Ovary (tissue), 9 donors: ENCODE data around the gene HVCN1. TPM values are rescaled to one million over a fixed set of nuclear protein-coding genes. Genes with fewer than 3 reads are reported as not detected.

Experiments used
- DNase-seq, 5 donors: peaks; one replicate each; pipeline ENCODE4 v3.0.0-alpha.2; 2019 to 2020
- H3K27ac ChIP-seq, 2 donors: fragments of 200-600 bp; one replicate each; pipeline versions ENCODE4 v1.5.1 to v1.8.0; 2019 to 2022
- H3K27me3 ChIP-seq: fragments of 200-600 bp; one replicate; pipeline ENCODE4 v1.8.0; 2022
- H3K36me3 ChIP-seq: fragments of 200-600 bp; sonication (generic); one replicate; pipeline ENCODE4 v1.5.1; 2019
- H3K4me1 ChIP-seq: one replicate; pipeline ENCODE4 v1.8.1; 2013; ENCODE audit warnings: mild to moderate bottlenecking, moderate library complexity; ENCODE audit not compliant: insufficient read depth
- H3K4me3 ChIP-seq: fragments of 200-600 bp; sonication (generic); one replicate; pipeline ENCODE4 v1.5.1; 2017
- H3K9me3 ChIP-seq, 2 donors: fragments of 200-600 bp in 1 of 2; sonication (generic) in 1 of 2; one replicate each; pipeline versions ENCODE4 v1.5.1 to v1.8.1; 2013 to 2019; ENCODE audit warnings: mild to moderate bottlenecking in 1 of 2, moderate library complexity in 1 of 2
- CTCF ChIP-seq, 3 donors: fragments of 450-650 bp in 2 of 3; fragments of 200-600 bp in 1 of 3; IDR thresholded peaks; one replicate each; pipeline versions ENCODE4 v1.5.1 to v1.8.0; 2016 to 2022; ENCODE audit warnings: antibody characterized with exemption in 3 of 3, mild to moderate bottlenecking in 1 of 3
- EP300 ChIP-seq: sonication (generic); formaldehyde crosslinking; IDR thresholded peaks from one replicate; pipeline ENCODE4 v1.6.1; 2017; ENCODE audit warnings: antibody characterized with exemption
- POLR2A ChIP-seq: fragments of 450-650 bp; IDR thresholded peaks from one replicate; pipeline ENCODE4 v1.6.1; 2017; ENCODE audit warnings: antibody characterized with exemption, mild to moderate bottlenecking, moderate library complexity
- WGBS, 3 donors: extraction: QIAGEN DNeasy Blood & Tissue Kit in 1 of 3; methylation state at CpG; one replicate each; pipeline versions ENCODE4 v1.1.5 to v1.1.7; 2013 to 2017; 5-methylcytosine and 5-hydroxymethylcytosine counted together
- intact Hi-C, 4 donors: fragments of 100-400 bp; cut with DNase I; formaldehyde crosslinking; loops; one replicate each; pipeline versions ENCODE4 v1.11.0 to v1.15.1; 2022 to 2023
- polyA plus RNA-seq, 2 donors: library from polyadenylated mRNA; stranded (reverse); fragments of 200-250 nt in 1 of 2; fragments of 350-450 nt in 1 of 2; fragmentation: Illumina TruSeq in 1 of 2; extraction: RNeasy Lipid Tissue Mini Kit (QIAGEN cat#74804) in 1 of 2; gene quantifications; one replicate each; pipeline ENCODE4 v1.2.3, GENCODE V29; 2013 to 2014
- total RNA-seq, 7 donors: library from RNA; depleted of rRNA in 2 of 7; stranded (reverse); fragments of >200 nt in 2 of 7; fragmentation: NEBNext Ultra II Directional in 3 of 7; extraction: Animal tissue kit (Norgen Biotek cat#: 25700) in 3 of 7; gene quantifications; one replicate each; pipeline versions ENCODE4 v1.1.0 to v1.2.4, GENCODE V29; 2016 to 2023
- donor health status: DM: no; HTN: no; CAD: no; lungs with moderate emphysema.
- donor health status: DM: no; HTN: no; CAD: no.
- donor health status: Bipolar disorder and iron deficiency.
- donor health status: DM: yes; HTN: yes; CAD: no.
- donor health status: DM: no; HTN: no; CAD: no.
- donor health status: DM: yes; HTN: yes; CAD: no.

Gene HVCN1
- total and polyA plus RNA-seq, 9 donors = 6.4 to 19.4 (median 11.3) TPM

- Histone ChIP-seq H3K36me3 (no peaks in the 10 kb centered on the region), H3K4me3 (no peak overlapping the region), H3K9me3 (no peaks in the 10 kb centered on the region), H3K27me3 (no peaks in the 10 kb centered on the region), H3K4me1 (no peaks in the 10 kb centered on the region), H3K27ac (no peak overlapping the region)
- TF ChIP-seq CTCF (IDR thresholded peaks at IDR 0.05) = no peak
- no peak for TF ChIP-seq EP300
- TF ChIP-seq POLR2A = no peak
- no peak for DNase-seq
- intact Hi-C loops = no loop called here
- 91 to 93% (median 92%) methylated on average over 7 of the region's 7 CpGs for WGBS, 3 donors
Observed at GRCh38 chr12:110718222-110718908, 29.4 kb upstream of the HVCN1 start.

- Histone ChIP-seq H3K9me3 (no peaks in the 10 kb centered on the region), H3K27me3 (no peaks in the 10 kb centered on the region), H3K36me3 (no peaks in the 10 kb centered on the region), H3K4me3 (no peak overlapping the region), H3K4me1 (no peaks in the 10 kb centered on the region), H3K27ac (no peak overlapping the region)
- DNase-seq = no peak
- WGBS, 3 donors = 86 to 95% (median 89%) methylated on average over 3 of the region's 3 CpGs
- TF ChIP-seq CTCF (IDR thresholded peaks at IDR 0.05) (no peak), POLR2A (no peak)
- intact Hi-C loops = no loop called here
Observed at GRCh38 chr12:110717037-110717436, 28.1 kb upstream of the HVCN1 start.

- Histone ChIP-seq H3K9me3 (no peaks in the 10 kb centered on the region), H3K4me1 (no peaks in the 10 kb centered on the region), H3K27me3 (no peaks in the 10 kb centered on the region), H3K27ac (no peak overlapping the region), H3K4me3 (no peak overlapping the region), H3K36me3 (no peaks in the 10 kb centered on the region)
- intact Hi-C loops = no loop called here
- DNase-seq = no peak
- TF ChIP-seq POLR2A (no peak), EP300 (no peak)
- WGBS, 3 donors = 96 to 99% (median 97%) methylated on average over 4 of the region's 4 CpGs
Observed at GRCh38 chr12:110708917-110709316, 20.0 kb upstream of the HVCN1 start.

- DNase-seq = no peak
- TF ChIP-seq EP300 = no peak
- TF ChIP-seq CTCF (IDR thresholded peaks at IDR 0.05) = no peak
- no peak for TF ChIP-seq POLR2A
- Histone ChIP-seq H3K27me3 (no peaks in the 10 kb centered on the region), H3K4me1 (no peaks in the 10 kb centered on the region), H3K4me3 (no peak overlapping the region), H3K9me3 (no peaks in the 10 kb centered on the region), H3K27ac (no peak overlapping the region), H3K36me3 (no peaks in the 10 kb centered on the region)
- intact Hi-C loops = no loop called here
- 45 to 62% (median 54%) methylated on average over 3 of the region's 3 CpGs for WGBS, 3 donors
Observed at GRCh38 chr12:110705309-110705708, 16.4 kb upstream of the HVCN1 start.

- H3K36me3 ChIP-seq = no peaks in the 10 kb centered on the region
- H3K27ac ChIP-seq = no peak overlapping the region
- intact Hi-C loops = no loop called here
- 30 to 39% (median 37%) methylated on average over 5 of the region's 5 CpGs for WGBS, 3 donors
- no peaks in the 10 kb centered on the region for H3K9me3 ChIP-seq
- no peak overlapping the region for H3K4me3 ChIP-seq
- TF ChIP-seq EP300 (no peak), POLR2A (no peak), CTCF (IDR thresholded peaks at IDR 0.05) (no peak)
- DNase-seq = no peak
- no peaks in the 10 kb centered on the region for H3K4me1 ChIP-seq
- no peaks in the 10 kb centered on the region for H3K27me3 ChIP-seq
Observed at GRCh38 chr12:110704750-110705149, 15.8 kb upstream of the HVCN1 start.
